Stimulated activated naive CD4-positive, alpha-beta T cell treated with Interleukin-2 at 50 U/mL for 16 hours (primary cell): ENCODE measurements around the gene MRPL54.
A peak's percentile ranks its signal among the peaks of the same experiment; 100 is the strongest.

Experiments used
- DNase-seq: peaks from one replicate; lab custom pipeline; 2025; lab: John Stamatoyannopoulos, UW

Gene MRPL54

DNA sequence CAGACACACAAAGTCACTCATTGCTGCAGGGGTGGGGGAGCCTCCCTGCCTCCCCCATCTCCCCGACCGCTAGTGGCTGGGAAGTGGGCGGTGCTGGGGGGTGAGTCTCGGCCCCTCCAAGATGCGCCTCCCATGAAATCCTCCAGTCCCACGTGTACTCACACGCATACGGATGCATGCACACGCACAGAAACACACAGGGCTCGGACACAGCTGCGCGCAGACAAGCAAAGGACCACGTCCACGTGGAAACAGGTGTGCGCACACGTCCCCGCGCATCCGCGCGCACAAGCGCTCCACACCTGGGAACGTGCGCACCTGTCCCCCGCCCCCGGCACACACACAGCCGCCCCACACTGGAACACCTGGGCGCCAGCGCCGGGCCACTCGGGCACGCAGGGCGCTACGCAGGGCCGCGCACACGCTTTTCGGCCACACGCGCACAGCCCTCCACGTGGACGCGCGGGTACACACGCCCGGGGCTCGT lies 23.0 kb downstream of the MRPL54 start:
- DNase-seq: peak; percentile 29

GRCh38 chr19:3785938-3786824 lies 23.7 kb downstream of the MRPL54 start, which contains the start of gene MATK:
Gene MATK, minus strand, starts transcription at chr19:3786381. Its CDS starts 1,246 bp downstream, at chr19:3785135.
- peak; percentile 29 for DNase-seq

- DNase-seq: no peak
These were observed 26.7 kb downstream of the MRPL54 start for GRCh38 chr19:3788996-3789778.

GRCh38 chr19:3790209-3790734 lies 27.8 kb downstream of the MRPL54 start:
- no peak for DNase-seq

- no peak for DNase-seq
These were observed 28.5 kb downstream of the MRPL54 start for GRCh38 chr19:3790941-3791340.

DNA sequence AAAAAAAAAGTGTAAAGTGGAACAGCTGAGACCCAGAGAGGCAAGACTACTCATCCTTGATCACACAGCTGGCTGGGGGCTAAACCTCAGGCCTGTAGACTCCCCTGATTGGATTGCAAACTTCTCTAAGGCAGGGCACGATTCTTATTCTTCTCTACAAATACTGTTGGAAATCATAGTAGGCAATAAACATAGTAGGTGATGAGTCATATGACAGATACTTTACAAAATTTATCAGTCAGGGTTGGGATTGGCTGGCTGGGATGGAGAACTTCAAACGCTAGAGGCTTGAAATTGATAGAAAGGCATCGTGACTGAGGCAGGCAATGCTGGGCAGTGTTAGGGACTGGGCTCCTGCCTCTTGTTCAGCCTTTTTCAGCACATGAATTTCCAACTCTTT lies 29.6 kb downstream of the MRPL54 start:
- no peak for DNase-seq

GRCh38 chr19:3793799-3794198 lies 31.3 kb downstream of the MRPL54 start:
- DNase-seq: no peak

DNA sequence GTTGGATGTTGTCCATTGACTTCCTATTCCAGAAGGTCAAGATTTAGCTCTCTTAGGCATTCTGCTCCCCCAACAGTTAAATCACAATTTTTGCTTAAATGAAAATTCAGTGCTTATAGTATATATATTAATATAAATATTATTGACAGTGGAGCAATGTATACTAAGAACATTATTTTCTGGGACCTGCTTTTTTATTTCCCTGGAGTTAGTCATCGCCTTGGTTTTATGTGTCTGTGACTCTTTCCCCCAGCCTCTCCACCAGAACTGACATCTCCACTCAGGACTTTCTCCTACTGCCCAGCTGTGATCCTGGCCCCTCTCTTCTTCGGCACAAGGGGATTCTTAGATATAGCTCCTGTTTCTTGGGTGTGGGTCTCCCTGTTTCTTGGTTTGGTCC lies 33.9 kb downstream of the MRPL54 start:
- no peak for DNase-seq

DNA sequence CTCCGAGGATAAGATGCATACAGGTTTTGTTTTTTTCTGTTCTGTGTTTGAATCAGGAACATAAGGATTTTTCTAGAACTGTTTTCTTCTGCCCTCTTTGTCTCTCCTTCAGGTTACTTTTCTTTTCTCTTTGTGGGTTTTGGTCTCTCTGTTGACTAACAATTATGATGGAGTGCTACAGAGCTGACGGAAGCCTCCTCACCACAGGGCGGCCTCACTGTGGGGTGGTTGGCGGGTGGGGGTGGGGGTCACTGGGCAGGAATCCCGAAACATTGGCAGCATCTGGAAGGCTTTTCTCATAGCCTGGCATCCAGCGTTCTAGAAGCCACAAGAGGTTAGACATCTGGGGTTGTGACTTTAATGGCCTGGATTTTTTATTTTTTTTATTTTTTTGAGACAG lies 35.7 kb downstream of the MRPL54 start:
- DNase-seq: peak; percentile 19

DNA sequence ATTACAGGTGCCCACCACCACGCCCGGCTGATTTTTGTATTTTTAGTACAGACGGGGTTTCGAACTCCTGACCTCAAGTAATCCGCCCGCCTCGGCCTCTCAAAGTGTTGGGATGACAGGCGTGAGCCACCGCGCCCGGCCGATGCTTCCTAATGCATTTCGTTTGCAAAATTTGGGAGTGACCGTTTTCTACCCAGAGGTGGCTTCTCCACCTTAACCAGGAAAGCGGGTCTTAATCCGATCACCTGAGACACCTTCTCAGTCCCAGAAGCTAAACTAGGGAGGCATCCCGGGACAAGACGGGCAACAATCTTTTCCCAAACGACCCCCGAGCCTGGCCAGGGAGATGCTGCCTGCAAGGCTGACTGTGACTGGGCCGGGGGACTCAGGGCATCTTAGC lies 38.5 kb downstream of the MRPL54 start:
- no peak for DNase-seq

DNA sequence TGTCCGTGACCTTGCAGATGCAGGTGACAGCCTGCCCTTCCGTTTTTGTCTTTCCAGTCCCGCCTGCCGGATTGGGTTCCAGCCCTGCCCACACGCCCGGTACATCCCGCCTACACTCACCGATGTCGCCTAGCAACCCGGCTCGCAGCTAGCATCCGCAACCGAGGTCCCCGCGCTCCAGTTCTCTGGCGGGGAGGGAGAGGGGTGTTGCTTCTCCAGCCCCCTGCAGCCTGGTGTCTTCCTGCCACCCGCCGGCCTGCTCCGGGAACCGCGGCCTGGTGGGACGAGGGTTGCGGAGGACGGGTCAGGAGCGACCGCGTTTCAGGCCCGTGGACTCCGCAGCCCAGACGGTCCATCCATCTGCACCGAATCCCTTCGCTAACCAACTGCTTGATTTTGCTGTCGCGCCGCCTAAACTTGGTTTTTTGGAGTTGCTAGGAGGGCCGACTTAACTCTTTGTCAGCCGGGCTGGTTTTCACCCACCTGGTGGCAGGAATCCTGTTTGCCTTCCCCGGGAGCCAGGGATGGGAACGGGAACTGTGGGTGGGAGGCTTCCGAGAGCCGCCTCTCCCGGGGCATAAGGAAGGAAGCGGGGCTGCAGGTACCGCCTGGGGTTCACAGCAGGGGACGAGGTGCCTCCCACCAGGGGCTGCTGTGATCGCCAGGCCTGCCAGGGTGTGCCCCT lies 39.1 kb downstream of the MRPL54 start:
- DNase-seq: peak; percentile 50

DNA sequence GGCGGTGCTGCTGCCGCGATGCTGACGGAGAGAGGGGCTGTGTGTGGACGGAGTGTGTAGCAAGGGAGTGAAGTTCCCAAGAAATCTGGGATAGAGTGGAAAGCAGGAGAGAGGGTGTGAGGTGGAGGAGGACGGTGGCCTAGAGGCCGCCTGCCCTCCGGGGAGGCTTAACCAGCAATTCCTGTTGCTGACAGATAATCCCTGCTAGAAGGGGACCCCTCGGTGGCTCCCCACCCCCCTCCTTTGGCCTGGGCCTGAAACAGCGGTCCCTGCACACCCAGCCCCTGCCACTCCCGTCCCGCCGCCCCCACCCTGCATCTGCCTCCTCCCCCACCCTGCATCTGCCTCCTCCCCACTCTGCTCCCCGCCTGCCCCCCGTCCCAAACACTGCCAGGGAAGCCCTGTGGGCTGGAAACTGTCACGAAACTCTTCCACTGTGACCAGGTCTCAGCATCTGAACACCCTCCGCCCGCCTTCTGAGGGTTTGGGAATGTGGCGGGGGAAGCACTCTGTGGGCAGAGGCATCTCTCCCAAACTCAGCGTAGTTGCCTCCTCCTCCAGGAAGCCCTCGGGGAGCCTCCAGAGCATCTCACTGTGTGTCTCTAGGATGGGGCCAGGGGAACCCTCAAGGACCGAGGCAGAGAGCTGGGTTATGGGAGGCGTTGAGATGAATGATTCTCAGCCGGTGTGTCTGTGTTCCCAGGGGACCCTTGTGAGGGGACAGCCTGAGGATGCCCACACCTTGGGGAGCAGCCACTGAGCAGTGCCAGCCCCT lies 40.8 kb downstream of the MRPL54 start:
- no peak for DNase-seq

DNA sequence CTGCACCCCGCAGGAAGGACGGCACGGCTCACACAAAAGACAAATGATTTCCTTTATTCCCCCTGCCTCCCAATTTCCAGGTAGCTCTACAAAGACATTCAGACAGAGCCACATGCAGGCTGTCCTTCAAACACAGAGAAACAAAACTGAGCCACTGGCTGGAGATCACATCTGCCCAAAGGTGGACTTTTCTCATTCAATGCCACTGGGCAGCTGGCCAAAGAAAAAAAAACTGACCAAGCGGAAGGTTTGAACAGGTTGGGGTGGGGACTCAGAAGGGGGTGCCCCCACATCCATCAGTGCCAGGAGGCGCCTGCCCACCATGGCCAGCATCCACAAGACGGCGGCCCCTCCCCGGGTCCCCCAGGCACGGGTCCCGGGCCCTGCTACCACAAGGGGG lies 41.5 kb downstream of the MRPL54 start:
- DNase-seq: no peak

GRCh38 chr19:3804429-3804828 lies 41.9 kb downstream of the MRPL54 start:
- DNase-seq: no peak

DNA sequence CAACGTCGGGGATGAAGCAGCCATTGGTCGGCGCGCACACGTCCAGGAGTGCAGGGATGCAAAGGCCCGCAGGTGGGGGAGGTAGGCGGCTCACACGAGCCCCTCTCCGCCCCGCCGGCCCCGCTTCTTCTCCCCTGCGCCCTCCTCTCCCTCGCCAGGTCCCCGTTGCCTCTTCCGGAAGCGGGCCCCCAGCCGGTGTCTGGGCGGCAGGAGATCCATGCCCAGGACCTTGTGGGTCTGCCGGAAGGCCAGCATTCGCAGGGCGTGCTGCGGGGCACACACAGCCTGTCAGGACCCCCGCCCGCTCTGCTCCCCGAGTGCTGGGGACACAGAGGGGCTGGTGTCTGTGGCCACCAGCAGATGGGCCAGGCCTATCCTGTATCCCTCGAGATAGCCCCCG lies 43.4 kb downstream of the MRPL54 start:
- no peak for DNase-seq

- DNase-seq: no peak
These were observed 44.6 kb downstream of the MRPL54 start for GRCh38 chr19:3807131-3807480.

- no peak for DNase-seq
These were observed 45.3 kb downstream of the MRPL54 start for GRCh38 chr19:3807574-3808354.

GRCh38 chr19:3808420-3809143 lies 46.1 kb downstream of the MRPL54 start:
- DNase-seq: no peak

DNA sequence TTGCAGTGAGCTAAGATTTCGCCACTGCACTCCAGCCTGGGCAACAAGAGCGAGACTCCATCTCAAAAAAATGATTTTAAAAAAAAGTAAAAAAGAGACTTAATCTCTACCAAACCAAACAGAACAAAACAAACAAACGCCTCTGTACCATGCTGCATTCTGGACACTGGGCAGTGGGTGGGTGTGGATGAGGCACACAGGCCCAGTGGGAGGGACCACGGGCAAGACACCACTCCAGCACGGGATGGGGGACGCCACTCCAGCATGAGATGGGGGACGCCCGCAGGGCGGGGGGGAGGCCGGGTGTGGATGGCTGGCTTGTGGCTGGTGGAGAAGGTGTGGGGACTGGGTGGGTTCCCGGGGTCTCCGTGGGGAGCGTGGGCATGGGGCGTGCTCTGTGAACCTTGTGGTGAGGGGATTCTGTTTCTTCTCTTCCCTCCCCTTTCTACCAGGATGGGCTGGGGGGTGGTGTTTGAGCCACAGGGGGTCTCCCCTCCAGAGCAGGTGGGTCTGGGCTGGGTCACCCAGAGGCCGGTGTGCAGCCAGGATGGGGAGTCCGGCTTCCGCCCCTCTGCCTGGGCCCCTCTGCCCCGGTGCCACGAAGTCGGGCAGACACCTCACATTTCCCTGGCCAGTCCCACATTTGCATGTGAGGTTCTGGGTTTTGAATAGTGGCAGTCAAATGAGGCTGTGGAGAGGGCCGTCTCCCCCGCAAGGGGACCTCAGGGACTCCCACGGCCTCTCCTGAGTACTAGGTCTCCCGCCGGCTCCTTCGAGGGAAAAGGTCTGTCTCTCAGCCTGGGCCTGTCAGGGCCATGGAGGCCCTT lies 47.6 kb downstream of the MRPL54 start:
- DNase-seq: no peak
